SK-N-SH (cell line): ENCODE data around the gene CARD6. TPM values are rescaled to one million over a fixed set of nuclear protein-coding genes. Genes with fewer than 3 reads are reported as not detected.

Experiments used
- CHD2 ChIP-seq: fragments of 150-350 bp; IDR thresholded peaks from 2 replicates; pipeline ENCODE4 v1.6.1; 2018; ENCODE audit warnings: low read length; ENCODE audit not compliant: partially characterized antibody
- CTCF ChIP-seq: fragments of 200-600 bp; sonication (generic); IDR thresholded peaks from 2 replicates; pipeline ENCODE4 v1.6.1; 2017; ENCODE audit warnings: antibody characterized with exemption, mild to moderate bottlenecking, moderate library complexity
- ELF1 ChIP-seq: IDR thresholded peaks from 2 replicates; pipeline ENCODE4 v1.4.0; 2012
- EZH2phosphoT487 ChIP-seq: fragments of 200-600 bp; sonication (generic); IDR thresholded peaks from 2 replicates; pipeline ENCODE4 v1.6.1; 2017; ENCODE audit warnings: low read depth, mixed run types, mild to moderate bottlenecking, antibody characterized with exemption, moderate library complexity, borderline replicate concordance
- FOXJ3 ChIP-seq: sonication (generic); formaldehyde crosslinking; IDR thresholded peaks from 2 replicates; pipeline ENCODE4 v1.5.1; 2020; ENCODE audit warnings: mild to moderate bottlenecking, missing genetic modification reagents
- FOXM1 ChIP-seq: IDR thresholded peaks from 2 replicates; pipeline ENCODE4 v1.4.0; 2012; ENCODE audit warnings: low read depth, mild to moderate bottlenecking
- GABPA ChIP-seq: IDR thresholded peaks from 2 replicates; pipeline ENCODE4 v1.4.0; 2012; ENCODE audit warnings: low read depth, mild to moderate bottlenecking
- IRF3 ChIP-seq: fragments of 150-350 bp; IDR thresholded peaks from 2 replicates; pipeline ENCODE4 v1.6.1; 2016; ENCODE audit warnings: mild to moderate bottlenecking, low read depth, low read length
- MAX ChIP-seq: IDR thresholded peaks from 2 replicates; pipeline ENCODE4 v1.4.0; 2012; ENCODE audit warnings: low read depth
- MEF2A ChIP-seq: IDR thresholded peaks from 2 replicates; pipeline ENCODE4 v1.4.0; 2012; ENCODE audit warnings: low read depth, borderline replicate concordance
- MXI1 ChIP-seq: IDR thresholded peaks from 2 replicates; pipeline ENCODE4 v1.6.1; 2012; ENCODE audit warnings: mild to moderate bottlenecking, low read depth, low read length, improper control_type of control experiment
- NRF1 ChIP-seq: IDR thresholded peaks from 2 replicates; pipeline ENCODE4 v1.6.1; 2012; ENCODE audit warnings: low read depth, mild to moderate bottlenecking, low read length
- POLR2AphosphoS5 ChIP-seq: IDR thresholded peaks from 2 replicates; pipeline ENCODE4 v1.6.1; 2012; ENCODE audit warnings: low read depth, low read length
- RAD21 ChIP-seq: IDR thresholded peaks from 2 replicates; pipeline ENCODE4 v1.6.1; 2012; ENCODE audit warnings: mild to moderate bottlenecking, low read length
- RCOR1 ChIP-seq: fragments of 150-350 bp; IDR thresholded peaks from 2 replicates; pipeline ENCODE4 v1.6.1; 2017; ENCODE audit warnings: antibody characterized with exemption, low read length
- REST ChIP-seq: IDR thresholded peaks from 2 replicates; pipeline ENCODE4 v1.6.1; 2012; ENCODE audit warnings: mild to moderate bottlenecking, low read depth, low read length, moderate library complexity
- RFX5 ChIP-seq: IDR thresholded peaks from 2 replicates; pipeline ENCODE4 v1.6.1; 2012; ENCODE audit warnings: mild to moderate bottlenecking, improper control_type of control experiment, low read length
- SMC3 ChIP-seq: IDR thresholded peaks from 2 replicates; pipeline ENCODE4 v1.6.1; 2012; ENCODE audit warnings: low read depth, low read length, improper control_type of control experiment
- TCF12 ChIP-seq: IDR thresholded peaks from 2 replicates; pipeline ENCODE4 v1.4.0; 2012
- TEAD4 ChIP-seq: IDR thresholded peaks from 2 replicates; pipeline ENCODE4 v1.4.0; 2012; ENCODE audit warnings: mild to moderate bottlenecking, borderline replicate concordance; ENCODE audit not compliant: insufficient read depth
- USF1 ChIP-seq: IDR thresholded peaks from 2 replicates; pipeline ENCODE4 v1.4.0; 2012; ENCODE audit warnings: low read depth, borderline replicate concordance
- YY1 ChIP-seq: IDR thresholded peaks from 2 replicates; pipeline ENCODE4 v1.4.0; 2012; ENCODE audit warnings: low read depth, mild to moderate bottlenecking
- polyA plus RNA-seq, 3 experiments: library from polyadenylated mRNA; depleted of rRNA; stranded (reverse); fragments of >200 nt; gene quantifications; 2 replicates each; pipeline ENCODE4 v1.2.3, GENCODE V29; 2012

CARD6 gene
- polyA plus RNA-seq, 1 of the 3 experiments (the other 2 are of a cell fraction), result 0.03 TPM

GRCh38 chr5:40834849-40835787, 6.0 kb upstream of the CARD6 start, which contains the start of gene RPL37 (continued):
- TF ChIP-seq REST, result no peak
- peak; percentile 78 for TF ChIP-seq RCOR1
- TF ChIP-seq RFX5, result peak; percentile 48; the same call in 1 of the 2 replicates
- TF ChIP-seq TEAD4, result no peak
- peak; percentile 95 for TF ChIP-seq CHD2
- TF ChIP-seq FOXM1, result no peak
- TF ChIP-seq MAX, result peak; percentile 96
- TF ChIP-seq TCF12, result peak; percentile 33; the same call in 1 of the 2 replicates
- peak; percentile 99 for TF ChIP-seq GABPA
- TF ChIP-seq USF1, result no peak
- no peak for TF ChIP-seq MEF2A
- TF ChIP-seq IRF3, result peak; percentile 33
- no peak for TF ChIP-seq RAD21
- TF ChIP-seq CTCF, result no peak
- TF ChIP-seq MXI1, result peak; percentile 70
- TF ChIP-seq FOXJ3 (CRISPR knock-in tag), result no peak
- TF ChIP-seq SMC3, result peak; percentile 27
- peak; percentile 100 for TF ChIP-seq POLR2AphosphoS5
- peak; percentile 99 for TF ChIP-seq ELF1
- TF ChIP-seq EZH2phosphoT487, result no peak
- TF ChIP-seq YY1, result peak; percentile 78
- no peak for TF ChIP-seq NRF1
